HG03432 (cell line): Measurements from ENCODE around the gene FAM180B.
"Not testable (repeated sequence)": the region's sequence is repeated elsewhere in the genome, so short reads cannot be mapped to it uniquely, and the experiment has no call there.

Experiments used
- ATAC-seq: cut with Tn5 transposase; IDR thresholded peaks from one replicate; pipeline ENCODE4 v1.9.1; 2021; ENCODE audit warnings: mild to moderate bottlenecking, moderate library complexity; ENCODE audit not compliant: unreplicated experiment

FAM180B gene

DNA sequence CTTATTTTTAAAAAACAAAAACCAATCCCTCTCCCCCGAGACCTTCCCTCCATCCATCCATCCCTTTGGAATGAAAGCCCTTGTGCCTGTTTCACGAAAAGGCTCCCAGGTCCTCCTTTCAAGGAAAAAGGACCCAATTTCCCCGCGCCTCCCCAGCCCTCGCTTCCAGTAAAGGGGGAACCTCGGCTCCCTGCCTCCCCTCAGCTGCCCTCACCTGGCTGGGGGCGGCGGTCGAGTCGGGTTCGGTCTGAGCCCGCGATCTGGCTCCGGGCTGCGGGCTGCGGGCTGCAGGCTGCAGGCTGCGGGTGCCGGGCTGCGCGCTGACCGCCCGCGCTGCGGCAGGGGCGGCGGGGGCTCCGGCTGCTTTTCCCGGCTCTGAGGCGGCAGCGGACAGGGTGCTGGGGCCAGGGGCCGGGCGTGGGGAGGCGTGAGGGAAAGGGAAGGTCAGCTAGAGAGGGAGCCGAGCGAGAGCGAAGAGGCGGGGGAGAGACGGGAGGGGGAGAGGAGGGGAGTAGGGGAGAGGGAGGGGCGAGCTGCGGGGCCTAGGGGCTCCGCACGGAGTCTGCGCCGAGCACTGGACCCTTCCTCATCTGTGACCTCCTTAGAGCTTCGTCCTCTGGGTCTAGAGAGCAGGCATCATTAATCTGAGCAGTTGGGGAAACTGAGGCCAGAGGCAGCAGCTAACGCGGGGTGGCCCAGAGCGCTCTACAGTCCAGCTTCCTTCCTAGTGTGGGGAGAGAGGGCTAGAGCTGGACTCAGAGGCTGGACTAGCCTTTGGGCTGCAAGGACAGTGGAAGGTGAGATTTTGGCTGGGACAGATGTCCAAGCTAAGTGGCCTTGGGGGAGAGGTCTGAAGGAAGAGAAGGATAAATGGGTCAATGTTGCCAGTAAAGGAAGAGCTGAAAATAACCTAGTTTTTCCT lies 7.7 kb downstream of the FAM180B start, which contains the start of gene C1QTNF4:
TSS of gene C1QTNF4 (minus strand) at position 478 of the 922 bp plus-strand sequence. CDS start 3,601 bp downstream, outside the sequence.
- no peak for ATAC-seq

DNA sequence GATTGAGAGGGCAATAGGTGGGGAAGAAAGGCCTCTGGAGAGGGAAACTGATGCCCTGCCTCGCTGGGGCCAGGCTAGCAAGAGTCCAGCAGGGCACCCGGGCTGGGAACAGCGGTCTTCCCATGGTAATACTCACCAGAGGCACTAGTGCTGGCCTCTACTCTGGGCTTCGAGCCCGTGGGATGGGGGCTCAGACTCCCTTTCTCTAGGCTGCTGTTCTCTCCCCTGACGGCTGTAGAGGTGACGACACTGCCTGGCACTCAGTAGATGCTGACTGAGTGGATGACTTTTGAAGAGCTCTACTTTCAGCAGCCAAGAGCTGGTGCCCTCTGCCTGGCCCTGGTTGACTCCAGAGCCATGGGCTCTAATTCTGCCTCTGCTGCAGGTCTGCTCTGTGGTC lies 8.6 kb downstream of the FAM180B start:
- no peak for ATAC-seq

DNA sequence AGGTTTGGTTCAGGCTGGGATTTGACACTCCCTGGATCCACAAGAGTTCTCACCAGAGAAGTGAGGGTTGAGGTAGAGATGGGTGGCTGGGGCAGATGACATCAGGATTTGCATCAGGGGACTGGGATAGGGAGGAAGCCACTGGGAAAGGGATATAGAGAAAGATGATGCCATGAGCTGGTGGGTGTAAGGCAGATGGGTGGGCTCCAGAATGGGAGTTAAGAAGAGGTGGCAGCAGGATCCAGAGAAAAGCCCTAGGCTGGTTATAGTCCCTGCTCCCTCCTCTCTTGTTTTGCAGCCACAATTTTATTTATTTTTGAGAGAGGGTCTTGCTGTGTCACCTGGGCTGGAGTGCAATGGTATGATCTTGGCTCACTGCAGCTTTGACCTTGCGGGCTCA lies 9.5 kb downstream of the FAM180B start:
- no peak for ATAC-seq

DNA sequence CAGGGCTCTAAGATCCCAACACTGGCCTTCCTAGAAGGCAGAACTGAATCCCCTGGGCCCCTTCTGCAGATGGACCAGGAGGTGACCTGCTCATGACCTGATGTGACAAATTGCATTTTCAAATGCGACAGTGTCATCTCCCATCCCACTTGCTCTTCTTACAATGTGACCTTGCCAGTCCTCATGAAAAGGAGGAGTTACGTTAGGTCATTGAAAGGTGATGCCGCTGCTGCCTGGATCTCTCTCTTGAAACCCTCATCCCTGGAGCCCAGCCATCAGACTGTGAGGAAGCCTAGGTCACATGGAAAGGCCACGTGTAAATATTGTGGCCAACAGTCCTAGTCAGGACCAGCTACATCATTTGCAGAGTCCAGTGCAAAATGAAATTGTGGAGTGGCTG lies 13.4 kb downstream of the FAM180B start:
- no peak for ATAC-seq

DNA sequence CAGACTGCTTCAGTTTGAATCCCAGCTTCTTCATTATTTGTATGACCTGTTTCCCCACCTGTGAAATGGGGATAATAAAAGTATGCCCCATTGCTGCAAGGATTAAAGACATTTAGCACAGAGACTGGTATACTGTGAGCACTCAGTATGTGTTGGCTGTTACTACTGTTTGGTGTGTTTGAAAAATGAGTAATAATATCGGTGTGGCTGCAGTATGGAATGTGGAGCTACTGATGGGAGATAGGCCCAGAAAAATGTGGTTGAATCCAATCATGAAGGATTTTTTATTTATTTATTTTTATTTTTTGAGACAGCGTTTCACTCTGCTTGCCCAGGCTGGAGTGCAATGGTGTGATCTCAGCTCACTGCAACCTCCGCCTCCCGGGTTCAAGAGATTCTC lies 16.8 kb downstream of the FAM180B start:
- ATAC-seq: no peak

DNA sequence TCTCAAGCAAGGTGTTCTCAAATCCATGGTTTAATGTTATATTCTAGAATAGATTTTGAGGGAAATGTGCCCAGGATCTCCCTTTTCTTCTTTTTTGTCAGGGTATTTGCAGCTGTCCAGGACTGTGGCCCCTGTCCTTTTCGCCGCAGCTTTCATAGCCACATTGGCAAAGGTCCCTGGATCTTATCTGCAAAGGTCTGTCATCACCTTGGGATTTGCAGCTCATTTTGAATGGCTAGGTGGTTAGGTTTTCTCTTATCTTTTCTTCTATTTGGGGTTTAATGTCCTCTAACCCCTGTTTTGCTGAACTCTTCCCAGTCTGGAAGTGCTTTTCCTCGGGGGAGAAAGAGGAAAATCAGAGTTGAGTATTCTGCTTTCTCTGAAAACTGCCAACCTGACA lies 19.4 kb downstream of the FAM180B start:
- ATAC-seq: no peak

DNA sequence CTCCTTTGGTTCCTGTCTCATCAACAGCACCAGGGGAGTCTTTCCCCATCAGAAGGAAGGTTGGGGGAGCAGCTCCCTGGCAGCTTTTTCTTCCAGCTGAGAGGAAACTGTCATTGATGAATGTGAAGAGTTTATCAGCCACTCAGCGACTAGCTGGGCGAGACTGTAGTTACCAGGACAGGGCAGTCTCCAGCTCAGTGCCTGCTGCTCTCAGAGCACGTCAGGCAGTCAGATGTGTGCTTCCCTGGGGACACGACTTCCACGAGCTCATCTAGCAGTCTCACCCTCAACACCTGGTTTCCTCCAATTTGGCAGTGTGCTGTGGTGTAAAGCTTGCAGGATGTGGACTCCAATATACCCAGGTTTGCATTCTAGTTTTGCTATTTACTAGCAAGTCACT lies 20.3 kb downstream of the FAM180B start:
- ATAC-seq: no peak

DNA sequence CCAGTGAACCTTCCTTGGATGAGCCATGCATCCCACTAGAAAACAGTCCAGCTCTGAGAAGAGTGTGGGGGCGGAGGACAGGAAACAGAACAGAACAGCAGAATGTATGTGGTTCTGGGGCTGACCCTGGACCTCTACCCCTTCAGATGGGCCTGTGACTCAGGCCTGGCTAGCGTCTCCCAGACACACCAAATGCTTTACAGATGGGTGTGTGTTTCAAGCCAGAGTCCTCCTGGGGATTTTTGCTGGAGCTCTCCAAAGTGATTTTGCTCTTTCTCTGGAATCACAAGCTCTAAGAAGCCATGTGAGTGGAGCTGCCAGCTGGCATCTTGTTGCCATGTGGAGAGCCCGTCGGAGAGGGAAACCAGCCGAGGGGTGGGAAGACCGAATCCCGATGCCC lies 20.9 kb downstream of the FAM180B start:
- ATAC-seq: no peak

DNA sequence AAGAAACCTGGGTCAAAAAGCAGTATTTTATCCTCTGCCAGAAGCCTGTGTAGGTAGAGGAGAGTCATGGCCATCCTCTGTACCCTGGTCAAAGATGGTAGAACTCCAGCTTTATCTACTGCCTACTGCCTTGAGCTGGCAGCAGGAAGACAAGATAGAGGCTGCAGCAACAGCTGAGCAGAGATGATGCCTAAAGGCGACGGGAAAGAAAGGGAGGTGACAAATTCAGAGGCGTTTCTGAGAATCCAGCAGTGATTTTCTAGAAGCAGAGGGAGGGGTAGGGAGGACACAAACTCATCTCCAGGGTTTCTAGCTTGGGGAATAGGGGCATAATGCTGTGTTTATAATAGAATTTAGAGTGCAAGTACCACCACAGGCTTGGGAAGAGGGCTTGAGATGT lies 23.2 kb downstream of the FAM180B start:
- ATAC-seq: no peak

DNA sequence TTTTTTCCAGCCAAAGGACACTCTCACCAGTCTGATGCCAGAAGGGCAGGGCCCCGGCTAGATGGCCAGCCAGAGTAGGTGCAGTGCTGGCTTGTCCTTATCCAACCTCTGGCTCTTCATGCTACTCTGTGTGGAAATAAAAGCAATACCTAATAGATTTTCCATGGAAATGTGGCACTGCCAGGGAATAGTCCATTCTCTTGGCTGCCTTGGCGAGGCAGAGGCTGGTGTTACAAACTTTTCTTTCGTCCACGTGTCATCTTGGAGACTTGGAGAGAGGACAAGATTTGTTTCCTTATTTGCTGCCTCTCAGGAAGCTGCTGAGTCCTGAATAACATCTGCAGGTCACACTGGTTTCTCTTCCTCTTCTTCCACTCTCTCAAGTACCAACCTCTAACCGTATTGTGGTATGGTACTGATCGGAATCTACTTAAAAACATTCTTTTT lies 24.9 kb downstream of the FAM180B start:
- ATAC-seq: peak; percentile 84

DNA sequence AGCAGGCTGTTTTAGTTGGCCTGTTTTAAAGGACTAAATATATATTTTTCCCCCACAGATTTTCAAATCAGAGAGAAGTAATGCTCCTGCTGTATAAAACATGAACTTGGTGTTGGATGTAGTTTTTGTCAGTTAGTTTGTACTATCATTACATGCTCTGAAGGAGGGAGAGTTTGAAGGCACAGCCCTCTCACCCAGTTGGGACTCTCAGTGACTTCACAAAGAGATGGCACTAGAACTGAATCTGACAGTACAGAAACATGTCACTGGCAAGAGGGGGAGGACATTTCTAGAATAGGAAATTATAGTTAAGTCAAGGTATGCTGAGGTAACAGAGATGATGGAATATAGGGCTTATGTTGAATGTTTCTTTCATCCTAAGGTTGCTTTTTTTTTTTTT lies 28.8 kb downstream of the FAM180B start:
- no peak for ATAC-seq

DNA sequence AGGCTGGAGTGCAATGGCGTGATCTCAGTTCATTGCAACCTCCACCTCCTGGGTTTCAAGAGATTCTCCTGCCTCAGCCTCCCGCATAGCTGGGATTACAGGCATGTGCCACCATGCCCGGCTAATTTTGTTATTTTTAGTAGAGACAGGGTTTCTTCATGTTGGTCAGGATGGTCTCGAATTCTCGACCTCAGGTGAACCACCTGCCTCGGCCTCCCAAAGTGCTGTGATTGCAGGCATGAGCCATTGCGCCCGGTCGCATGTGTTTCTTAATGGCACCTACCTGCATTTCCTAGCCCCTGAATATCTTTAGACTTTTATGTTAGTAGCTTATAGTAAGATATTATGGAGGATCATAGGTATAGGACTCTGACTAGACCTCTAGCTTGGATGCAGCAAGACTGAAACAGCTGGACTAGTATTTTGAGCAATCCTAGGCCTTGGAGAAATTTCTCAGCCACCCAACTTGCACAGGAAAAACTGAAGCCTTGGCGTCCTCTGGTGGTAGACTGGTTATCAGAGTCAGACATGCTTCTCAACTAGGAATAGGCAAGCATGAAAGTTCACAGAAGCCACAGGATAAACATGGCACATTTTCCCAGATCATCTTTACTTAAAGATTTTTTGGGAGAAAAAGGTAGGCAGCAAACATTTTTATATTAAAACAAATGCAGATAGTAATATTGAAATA lies 30.4 kb downstream of the FAM180B start:
- no peak for ATAC-seq

DNA sequence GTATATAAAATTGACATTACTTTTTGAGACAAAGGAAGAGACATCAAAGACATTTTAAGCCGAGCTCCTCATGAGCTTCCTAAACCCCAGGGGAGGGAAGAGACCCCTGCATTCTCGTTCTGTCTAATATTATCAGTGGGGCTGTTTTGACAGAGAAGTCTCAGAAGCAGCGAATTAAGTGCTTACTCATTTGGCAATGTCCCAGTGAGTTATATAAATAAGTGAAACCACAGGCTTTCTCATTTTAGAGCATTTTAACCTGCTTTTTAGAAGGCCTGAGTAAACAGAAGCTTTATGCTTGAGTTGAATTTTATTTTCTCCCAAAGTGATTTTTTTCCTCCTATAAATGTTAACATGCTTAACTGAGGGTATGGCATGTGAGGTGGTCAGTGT lies 30.9 kb downstream of the FAM180B start:
- no peak for ATAC-seq

DNA sequence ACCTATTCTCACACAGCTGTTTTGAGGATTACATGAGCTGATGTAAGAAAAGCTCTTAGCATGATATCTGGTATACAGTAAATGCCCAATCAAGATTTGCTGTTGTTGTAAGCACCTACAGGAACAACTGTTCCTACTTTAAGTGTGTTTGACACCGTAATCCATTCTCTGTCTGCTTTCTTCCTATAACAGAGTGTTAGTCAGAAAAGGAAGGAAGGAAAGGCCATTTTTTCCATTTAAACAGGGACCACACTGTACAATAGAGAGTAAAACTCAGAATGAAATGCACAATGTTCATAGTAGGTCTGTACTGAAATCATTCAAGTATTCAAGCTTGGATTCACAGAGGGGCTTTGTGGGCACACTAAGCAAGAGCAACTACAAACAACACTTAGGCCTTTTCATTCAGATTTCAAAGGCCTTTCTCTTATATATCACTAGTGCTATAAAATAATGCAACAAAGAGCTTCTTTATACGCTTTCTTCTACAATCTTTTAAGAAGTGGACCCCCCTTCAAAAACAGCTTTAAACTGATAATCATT lies 34.4 kb downstream of the FAM180B start:
- no peak for ATAC-seq

DNA sequence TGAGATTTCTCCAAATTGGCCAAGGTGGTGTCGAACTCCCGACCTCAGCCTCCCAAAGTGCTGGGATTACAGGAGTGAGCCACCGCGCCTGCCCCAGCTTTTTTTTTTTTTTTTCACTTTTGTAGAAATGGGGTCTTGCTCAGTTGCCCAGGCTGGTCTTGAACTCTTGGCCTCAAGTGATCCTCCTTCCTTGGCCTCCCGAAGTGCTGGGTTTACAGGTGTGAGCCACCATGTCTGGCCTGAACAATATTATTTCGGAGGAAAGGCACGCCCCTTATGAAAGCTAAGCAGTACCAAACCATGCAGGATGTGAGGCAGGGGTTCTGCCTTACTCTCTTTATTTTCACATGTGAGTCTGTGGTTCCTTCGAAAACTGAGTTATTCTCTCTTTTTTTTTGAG lies 39.8 kb downstream of the FAM180B start:
- no peak for ATAC-seq

DNA sequence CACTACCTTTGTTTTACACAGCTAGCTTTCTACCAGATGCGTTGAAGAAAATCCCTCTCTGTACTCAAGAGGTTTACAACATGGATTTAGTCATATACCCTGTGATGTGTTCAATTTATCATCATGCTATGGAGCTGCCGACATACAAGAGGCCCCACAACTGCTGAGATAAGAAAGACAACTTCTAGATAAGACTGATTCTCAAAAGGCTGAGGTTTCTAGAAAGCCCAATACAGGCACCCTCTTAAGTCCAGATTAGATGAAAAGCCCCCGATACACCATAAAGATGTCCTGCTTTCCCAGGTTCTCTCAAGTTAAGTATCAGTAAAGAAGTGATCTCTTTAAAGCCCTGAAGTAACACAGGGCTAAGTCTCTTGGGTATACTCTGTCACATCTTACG lies 41.5 kb downstream of the FAM180B start:
- no peak for ATAC-seq

DNA sequence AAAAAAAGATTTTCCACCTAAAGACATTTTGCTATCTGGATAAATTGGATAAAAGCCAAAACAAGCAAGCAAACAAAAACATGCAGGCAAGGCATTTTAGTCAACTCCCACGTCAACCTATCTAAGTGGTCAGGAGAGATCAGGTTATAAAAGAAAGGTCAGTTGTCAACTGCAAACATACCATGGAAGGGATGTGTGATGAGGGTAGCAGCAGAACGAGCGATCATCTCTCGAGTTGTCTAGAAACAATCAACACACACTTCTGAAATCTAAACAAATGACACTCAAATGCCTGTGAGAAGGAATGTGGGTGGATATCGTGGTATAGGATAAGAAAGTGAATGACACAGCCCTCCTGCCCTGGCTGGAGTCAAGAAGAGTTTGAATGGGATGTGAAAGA lies 45.0 kb downstream of the FAM180B start:
- no peak for ATAC-seq

DNA sequence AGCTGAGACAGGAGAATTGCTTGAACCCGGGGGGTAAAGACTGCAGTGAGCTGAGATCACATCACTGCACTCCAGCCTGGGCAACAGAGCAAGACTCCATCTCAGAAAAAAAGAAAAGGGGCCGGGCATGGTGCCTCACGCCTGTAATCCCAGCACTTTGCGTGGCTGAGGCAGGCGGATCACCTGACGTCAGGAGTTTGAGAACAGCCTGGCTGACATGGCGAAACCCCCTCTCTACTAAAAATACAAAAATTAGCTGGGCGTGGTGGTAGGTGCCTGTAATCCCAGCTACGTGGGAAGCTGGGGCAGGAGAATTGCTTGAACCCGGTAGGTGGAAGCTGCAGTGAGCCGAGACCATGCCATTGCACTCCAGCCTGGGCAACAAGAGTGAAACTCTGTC lies 49.9 kb downstream of the FAM180B start:
- not testable (repeated sequence) for ATAC-seq
